MCF 10A (cell line): ENCODE measurements around the gene CORO1C. TPM values are rescaled to one million over a fixed set of nuclear protein-coding genes. Genes with fewer than 3 reads are reported as not detected.

Source experiments
- BruUV-seq: library from RNA; stranded (reverse); fragments of 400-500 nt; replicated peaks from 2 replicates; lab custom pipeline; 2021; lab: Mats Ljungman, UMichigan
- CTCF ChIA-PET: fragments of 300-600 bp; sonication (Branson Sonifier 250); formaldehyde crosslinking; extraction: SDS; loops from one replicate; lab custom pipeline; 2021; ENCODE audit warnings: antibody characterized with exemption, inconsistent platforms; lab: Yijun Ruan, JAX
- POLR2A ChIA-PET: fragments of 300-600, 350-650 bp; sonication (Branson Sonifier 250); formaldehyde crosslinking; extraction: SDS; loops from one replicate; lab custom pipeline; 2020; ENCODE audit warnings: antibody characterized with exemption, inconsistent platforms; lab: Yijun Ruan, JAX
- DNase-seq: peaks from one replicate; pipeline ENCODE4 v3.0.0-alpha.2; 2018; ENCODE audit not compliant: unreplicated experiment
- H3K27ac Mint-ChIP-seq: one replicate; pipeline ENCODE4 v1.8.0; 2022; ENCODE audit warnings: mild to moderate bottlenecking, low read depth, mixed read lengths; ENCODE audit not compliant: unreplicated experiment
- H3K27me3 Mint-ChIP-seq: one replicate; pipeline ENCODE4 v1.8.0; 2022; ENCODE audit warnings: mixed read lengths; ENCODE audit not compliant: insufficient read depth, unreplicated experiment
- H3K36me3 Mint-ChIP-seq: one replicate; pipeline ENCODE4 v1.8.0; 2022; ENCODE audit warnings: mild to moderate bottlenecking, moderate library complexity, mixed read lengths; ENCODE audit not compliant: insufficient read depth, unreplicated experiment
- H3K4me1 Mint-ChIP-seq: one replicate; pipeline ENCODE4 v1.8.0; 2022; ENCODE audit warnings: mixed read lengths; ENCODE audit not compliant: insufficient read depth, unreplicated experiment
- H3K4me3 Mint-ChIP-seq: one replicate; pipeline ENCODE4 v1.8.0; 2022; ENCODE audit warnings: mild to moderate bottlenecking, moderate library complexity, mixed read lengths; ENCODE audit not compliant: unreplicated experiment
- H3K9me3 Mint-ChIP-seq: one replicate; pipeline ENCODE4 v1.8.0; 2022; ENCODE audit warnings: mixed read lengths; ENCODE audit not compliant: unreplicated experiment
- CTCF ChIP-seq: fragments of 200-600 bp; IDR thresholded peaks from one replicate; pipeline ENCODE4 v1.8.0; 2022; ENCODE audit warnings: antibody characterized with exemption, mild to moderate bottlenecking; ENCODE audit not compliant: unreplicated experiment
- intact Hi-C: fragments of 100-400 bp; cut with micrococcal nuclease; formaldehyde crosslinking; loops from 2 replicates; pipeline ENCODE4 v1.14.1; 2022
- total RNA-seq: library from RNA; stranded (reverse); gene quantifications from 2 replicates; pipeline ENCODE4 v1.2.3, GENCODE V29; 2022

CORO1C gene
- total RNA-seq, 1 experiment from 2014 or later: 130 TPM

GRCh38 chr12:108727161-108727560 lies 4.2 kb downstream of the CORO1C start:
- DNase-seq: no peak
- Mint-ChIP-seq H3K27me3 (no peaks in the 10 kb centered on the region), H3K36me3 (peaks cover 7% of the 10 kb centered on the region), H3K4me3 (no peak overlapping the region), H3K27ac (no peak overlapping the region), H3K9me3 (no peaks in the 10 kb centered on the region), H3K4me1 (peaks cover 59% of the 10 kb centered on the region)
- no peak for TF ChIP-seq CTCF
- intact Hi-C loops: no loop called here
- no TSS peak for BruUV-seq
- ChIA-PET POLR2A (interaction anchor here (0.8 to 10.8 kb wide), 5 partner anchors 12 to 63 kb away, joined by 3 to 151 read pairs (median 6); no protein-coding TSS in a partner anchor), CTCF (interaction anchor here (0.7 to 1.4 kb wide), 3 partner anchors 17 to 31 kb away, joined by 3 to 4 read pairs (median 4); no protein-coding TSS in a partner anchor)

- CTCF ChIA-PET: interaction anchor here (0.8 to 1.5 kb wide), 5 partner anchors 23 to 79 kb away, joined by 3 to 5 read pairs (median 4); no protein-coding TSS in a partner anchor
These were observed 6.5 kb downstream of the CORO1C start for GRCh38 chr12:108724890-108725151.

GRCh38 chr12:108724054-108724889 lies 7.0 kb downstream of the CORO1C start:
- intact Hi-C loops: no loop called here
- BruUV-seq: no TSS peak
- no peak overlapping the region for H3K4me3 Mint-ChIP-seq
- no peaks in the 10 kb centered on the region for H3K27me3 Mint-ChIP-seq
- peak overlapping the region; percentile 79 for H3K27ac Mint-ChIP-seq
- ChIA-PET CTCF (interaction anchor here (0.6 to 1.5 kb wide), 4 partner anchors 22 to 227 kb away, joined by 3 to 5 read pairs (median 4); no protein-coding TSS in a partner anchor), POLR2A (interaction anchor here (0.6 to 10.8 kb wide), 7 partner anchors 8 to 162 kb away, joined by 3 to 151 read pairs (median 6); partner anchors contain the start of gene ISCU)
- no peak for TF ChIP-seq CTCF
- no peaks in the 10 kb centered on the region for H3K9me3 Mint-ChIP-seq
- DNase-seq: peak; percentile 50
- H3K36me3 Mint-ChIP-seq: peaks cover 5% of the 10 kb centered on the region
- H3K4me1 Mint-ChIP-seq: peaks cover 62% of the 10 kb centered on the region

More at GRCh38 chr12:108724890-108725151, 6.5 kb downstream of the CORO1C start:
- Mint-ChIP-seq H3K4me3 (no peak overlapping the region), H3K36me3 (peaks cover 2% of the 10 kb centered on the region), H3K27ac (peak overlapping the region; percentile 79), H3K27me3 (no peaks in the 10 kb centered on the region), H3K9me3 (no peaks in the 10 kb centered on the region), H3K4me1 (peaks cover 66% of the 10 kb centered on the region)
- intact Hi-C loops: no loop called here
- POLR2A ChIA-PET: interaction anchor here (1.1 to 10.8 kb wide), 5 partner anchors 7 to 40 kb away, joined by 3 to 151 read pairs (median 10); no protein-coding TSS in a partner anchor
- no peak for DNase-seq
- BruUV-seq: TSS peak; percentile 80
- no peak for TF ChIP-seq CTCF
